ENCODE results near the gene ANXA6.
"Not testable (repeated sequence)": the region's sequence is repeated elsewhere in the genome, so short reads cannot be mapped to it uniquely, and the experiment has no call there.

ANXA6 gene

DNA sequence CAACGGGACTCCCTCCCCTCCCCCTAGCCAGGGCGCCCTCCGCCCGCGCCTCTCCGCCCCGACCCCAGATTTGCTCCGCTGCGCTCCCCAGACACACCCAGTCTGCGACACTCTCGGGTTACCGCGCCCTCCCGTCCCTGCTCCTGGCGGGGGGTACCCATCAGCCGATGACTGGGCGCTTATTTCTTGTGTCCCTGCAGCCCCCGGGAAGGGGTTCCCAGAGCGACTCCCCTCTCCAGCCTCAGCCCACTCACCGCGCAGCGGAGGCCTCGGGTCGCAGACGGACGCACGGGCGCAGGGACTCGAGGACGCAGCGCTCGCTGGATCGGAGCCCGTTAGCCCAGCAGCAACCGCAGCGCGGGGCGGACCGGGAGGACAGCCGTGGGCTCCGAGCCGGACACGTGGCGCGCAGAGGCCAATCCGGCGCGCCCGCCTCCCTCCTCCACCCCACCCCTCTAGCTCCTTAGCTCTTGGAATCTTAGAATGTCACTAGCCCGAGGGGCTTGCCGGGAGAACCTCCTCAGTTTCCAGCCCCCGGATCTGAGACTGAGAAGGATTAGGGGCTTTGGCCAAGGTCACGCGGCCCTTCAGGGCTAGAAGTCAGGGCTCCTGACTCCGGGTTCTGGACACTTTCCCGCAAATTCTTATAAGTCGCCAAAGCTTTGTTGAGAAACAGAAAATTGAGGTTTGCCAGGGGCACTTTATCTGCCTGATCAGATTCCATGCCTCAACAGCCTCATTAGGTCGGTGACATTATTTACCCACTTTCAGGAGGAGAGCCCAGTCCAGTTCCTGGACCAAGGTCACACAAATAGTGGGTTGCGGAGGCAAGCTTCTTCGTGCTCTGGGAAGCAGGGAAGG is at the start of gene ANXA6:
Gene ANXA6, minus strand, starts transcription at position 354 of the 861 bp plus-strand sequence. CDS start 9,878 bp downstream, outside the sequence.
- DNase-seq (ENCODE audit: low spot score), result peak; percentile 71
- peak within 1 kb of the TSS; percentile 99 for H3K4me3 Mint-ChIP-seq
- no peaks in the 10 kb centered on the region for H3K9me3 Mint-ChIP-seq
- H3K27ac Mint-ChIP-seq, result peak within 1 kb of the TSS; percentile 92
- peaks cover 39% of the 10 kb centered on the region for H3K36me3 Mint-ChIP-seq (ENCODE audit: low read depth)
- peaks cover 43% of the 10 kb centered on the region for H3K4me1 Mint-ChIP-seq (ENCODE audit: low read depth)
- H3K27me3 Mint-ChIP-seq (ENCODE audit: low read depth), result peaks cover 3% of the 10 kb centered on the region

DNA sequence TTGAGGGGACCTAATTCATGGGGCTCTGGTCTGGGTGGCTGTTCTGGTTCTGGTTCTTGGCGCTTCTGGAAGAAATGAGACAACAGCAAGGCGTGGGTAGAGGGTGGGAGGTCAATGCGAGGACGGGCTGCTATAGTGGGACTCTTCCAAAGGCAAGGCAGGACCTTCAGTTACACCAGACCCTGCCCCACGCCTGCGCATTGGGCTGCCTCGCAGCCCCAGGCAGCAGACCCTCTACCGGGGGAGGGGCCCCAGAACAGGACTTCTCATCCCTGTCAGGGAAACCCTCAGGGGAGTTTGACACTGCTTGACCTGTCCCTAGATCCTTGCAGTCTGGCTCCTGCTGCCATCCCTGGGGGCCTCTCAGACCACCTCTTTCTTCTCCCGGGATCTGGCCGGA is 47.8 kb upstream of the ANXA6 start:
- Mint-ChIP-seq H3K4me3 (no peak overlapping the region), H3K27ac (no peak overlapping the region), H3K27me3 (ENCODE audit: low read depth) (no peaks in the 10 kb centered on the region), H3K9me3 (no peaks in the 10 kb centered on the region), H3K4me1 (ENCODE audit: low read depth) (peaks cover 41% of the 10 kb centered on the region), H3K36me3 (ENCODE audit: low read depth) (peaks cover 38% of the 10 kb centered on the region)
- DNase-seq (ENCODE audit: low spot score), result no peak

DNA sequence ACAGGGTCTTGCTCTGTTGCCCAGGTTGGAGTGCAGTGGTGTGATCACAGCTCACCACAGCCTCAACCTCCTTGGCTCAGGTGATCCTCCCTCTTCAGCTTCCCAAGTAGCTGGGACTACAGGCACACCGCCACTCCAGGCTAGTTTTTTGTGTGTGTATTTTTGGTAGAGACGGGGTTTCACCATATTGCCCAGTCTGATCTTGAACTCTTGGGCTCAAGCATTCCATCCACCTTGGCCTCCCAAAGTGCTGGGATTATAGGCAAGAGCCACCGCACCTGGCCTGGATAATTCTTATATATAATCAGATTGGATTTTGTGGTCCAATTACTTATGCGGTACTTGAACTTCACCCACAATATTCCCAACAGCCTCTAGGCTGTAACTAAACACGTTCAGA is 46.5 kb upstream of the ANXA6 start:
- Mint-ChIP-seq H3K4me1 (ENCODE audit: low read depth) (peaks cover 32% of the 10 kb centered on the region), H3K36me3 (ENCODE audit: low read depth) (peaks cover 36% of the 10 kb centered on the region), H3K27me3 (ENCODE audit: low read depth) (no peaks in the 10 kb centered on the region), H3K4me3 (no peak overlapping the region), H3K27ac (no peak overlapping the region), H3K9me3 (no peaks in the 10 kb centered on the region)
- no peak for DNase-seq (ENCODE audit: low spot score)

DNA sequence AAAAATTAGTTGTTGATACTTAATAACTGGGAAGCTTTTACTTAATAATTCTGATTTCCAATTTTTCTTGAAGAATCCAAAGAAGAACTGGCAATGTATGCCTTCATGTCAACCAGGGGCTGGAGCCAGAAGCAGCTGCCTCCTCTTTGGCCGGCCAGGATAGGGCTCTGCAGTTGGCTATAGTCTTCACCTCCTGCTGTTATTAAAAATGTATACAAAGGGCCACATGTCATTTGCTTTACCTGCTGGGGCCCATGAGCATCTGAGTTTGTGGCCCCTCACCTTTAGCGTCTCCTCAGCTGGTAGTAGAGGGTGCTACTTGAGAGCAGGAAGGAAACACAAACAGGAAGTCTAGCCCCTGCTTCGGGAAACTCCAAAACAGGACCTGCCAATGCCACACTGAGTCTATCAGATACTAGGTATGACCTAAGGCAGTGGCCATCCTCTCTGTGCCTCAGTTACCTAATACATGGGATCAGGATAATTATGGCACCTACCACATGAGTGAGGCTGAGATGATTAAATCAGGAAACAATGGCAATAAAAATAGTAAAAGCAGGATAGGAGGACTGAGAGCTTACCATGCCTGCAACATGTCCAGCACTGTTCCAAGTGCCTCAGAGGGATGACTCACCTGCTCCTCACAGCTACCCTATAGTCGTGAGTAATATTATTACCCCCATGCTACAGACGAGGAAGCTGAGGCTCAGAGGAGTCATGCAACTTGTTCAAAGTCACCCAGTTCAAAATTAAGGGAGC is 45.0 kb upstream of the ANXA6 start:
- DNase-seq (ENCODE audit: low spot score), result peak; percentile 38
- no peaks in the 10 kb centered on the region for H3K27me3 Mint-ChIP-seq (ENCODE audit: low read depth)
- H3K27ac Mint-ChIP-seq, result peak overlapping the region; percentile 58
- peaks cover 20% of the 10 kb centered on the region for H3K4me1 Mint-ChIP-seq (ENCODE audit: low read depth)
- peaks cover 46% of the 10 kb centered on the region for H3K36me3 Mint-ChIP-seq (ENCODE audit: low read depth)
- H3K4me3 Mint-ChIP-seq, result peak overlapping the region; percentile 10
- no peaks in the 10 kb centered on the region for H3K9me3 Mint-ChIP-seq

- Mint-ChIP-seq H3K9me3 (no peaks in the 10 kb centered on the region), H3K36me3 (ENCODE audit: low read depth) (peaks cover 58% of the 10 kb centered on the region), H3K4me1 (ENCODE audit: low read depth) (peaks cover 29% of the 10 kb centered on the region), H3K4me3 (no peak overlapping the region), H3K27ac (no peak overlapping the region), H3K27me3 (ENCODE audit: low read depth) (no peaks in the 10 kb centered on the region)
- DNase-seq (ENCODE audit: low spot score), result no peak
Observed at GRCh38 chr5:151200913-151201595, 43.5 kb upstream of the ANXA6 start.

DNA sequence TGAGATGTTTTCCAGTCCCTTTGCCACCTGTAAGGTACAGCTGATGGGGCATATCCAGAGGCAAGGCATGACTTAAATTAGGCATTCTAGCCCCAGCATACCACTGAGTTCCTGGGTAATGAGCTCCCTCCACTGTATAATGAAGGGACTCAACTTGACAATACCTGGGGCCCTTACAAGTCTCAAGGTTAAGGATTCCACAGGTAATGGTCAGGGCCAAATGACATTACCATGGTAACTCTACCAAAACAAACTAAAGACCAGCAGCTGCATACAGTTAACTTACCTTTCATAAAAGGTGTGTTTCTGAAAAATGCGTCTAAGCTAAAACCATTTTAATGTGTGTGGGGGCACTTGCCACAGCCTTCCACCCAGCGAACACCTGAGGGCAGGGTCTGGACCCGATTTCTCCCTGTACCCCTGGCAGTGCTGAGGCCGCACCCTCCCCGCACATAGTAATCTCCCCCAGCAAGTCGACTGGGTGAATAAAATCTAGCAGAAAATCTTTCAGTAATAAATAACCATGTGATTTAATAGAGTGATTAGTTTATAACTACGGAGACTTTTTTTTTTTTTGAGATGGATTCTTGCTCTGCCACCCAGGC is 42.1 kb upstream of the ANXA6 start:
- Mint-ChIP-seq H3K4me3 (no peak overlapping the region), H3K27me3 (ENCODE audit: low read depth) (no peaks in the 10 kb centered on the region), H3K9me3 (no peaks in the 10 kb centered on the region), H3K27ac (no peak overlapping the region), H3K36me3 (ENCODE audit: low read depth) (peaks cover 60% of the 10 kb centered on the region), H3K4me1 (ENCODE audit: low read depth) (peaks cover 34% of the 10 kb centered on the region)
- no peak for DNase-seq (ENCODE audit: low spot score)

DNA sequence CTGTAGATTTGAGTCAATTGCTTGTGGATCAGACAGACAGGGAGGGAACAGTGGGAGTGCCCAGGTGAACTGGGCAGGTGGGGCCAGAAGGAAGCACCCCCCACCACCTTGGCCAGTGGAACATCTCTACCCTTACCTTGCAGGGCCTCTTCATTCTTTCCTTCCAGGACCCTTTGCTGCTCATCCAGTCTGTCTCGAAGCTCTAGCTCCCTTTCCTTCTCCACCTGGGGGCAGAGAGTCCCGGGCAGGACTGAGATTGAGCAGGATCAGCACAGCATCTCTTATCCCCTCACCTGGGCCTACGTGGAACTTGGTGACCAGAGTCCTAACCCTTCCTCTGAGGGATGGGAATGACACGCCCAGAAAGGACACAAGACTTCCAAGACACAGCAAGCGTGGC is 41.3 kb upstream of the ANXA6 start:
- H3K4me1 Mint-ChIP-seq (ENCODE audit: low read depth), result peaks cover 31% of the 10 kb centered on the region
- no peaks in the 10 kb centered on the region for H3K9me3 Mint-ChIP-seq
- peaks cover 64% of the 10 kb centered on the region for H3K36me3 Mint-ChIP-seq (ENCODE audit: low read depth)
- H3K27ac Mint-ChIP-seq, result no peak overlapping the region
- no peaks in the 10 kb centered on the region for H3K27me3 Mint-ChIP-seq (ENCODE audit: low read depth)
- H3K4me3 Mint-ChIP-seq, result no peak overlapping the region
- no peak for DNase-seq (ENCODE audit: low spot score)

GRCh38 chr5:151197291-151197600 is 39.7 kb upstream of the ANXA6 start:
- DNase-seq (ENCODE audit: low spot score); H3K27me3 Mint-ChIP-seq (ENCODE audit: low read depth); H3K4me3 Mint-ChIP-seq; H3K27ac Mint-ChIP-seq; H3K9me3 Mint-ChIP-seq: not testable (repeated sequence)
- Mint-ChIP-seq H3K4me1 (ENCODE audit: low read depth) (peaks cover 22% of the 10 kb centered on the region), H3K36me3 (ENCODE audit: low read depth) (peaks cover 70% of the 10 kb centered on the region)

- Mint-ChIP-seq H3K27me3 (ENCODE audit: low read depth) (no peaks in the 10 kb centered on the region), H3K4me3 (no peak overlapping the region), H3K9me3 (peaks cover 13% of the 10 kb centered on the region), H3K27ac (peak overlapping the region; percentile 35), H3K36me3 (ENCODE audit: low read depth) (peaks cover 75% of the 10 kb centered on the region), H3K4me1 (ENCODE audit: low read depth) (peaks cover 22% of the 10 kb centered on the region)
- DNase-seq (ENCODE audit: low spot score), result no peak
Observed at GRCh38 chr5:151196556-151197290, 39.1 kb upstream of the ANXA6 start.

- H3K9me3 Mint-ChIP-seq, result peaks cover 22% of the 10 kb centered on the region
- H3K36me3 Mint-ChIP-seq (ENCODE audit: low read depth), result peaks cover 76% of the 10 kb centered on the region
- no peaks in the 10 kb centered on the region for H3K27me3 Mint-ChIP-seq (ENCODE audit: low read depth)
- peak overlapping the region; percentile 6 for H3K4me3 Mint-ChIP-seq
- H3K4me1 Mint-ChIP-seq (ENCODE audit: low read depth), result peaks cover 26% of the 10 kb centered on the region
- DNase-seq (ENCODE audit: low spot score), result no peak
- H3K27ac Mint-ChIP-seq, result peak overlapping the region; percentile 20
Observed at GRCh38 chr5:151195622-151196021, 38.0 kb upstream of the ANXA6 start.

DNA sequence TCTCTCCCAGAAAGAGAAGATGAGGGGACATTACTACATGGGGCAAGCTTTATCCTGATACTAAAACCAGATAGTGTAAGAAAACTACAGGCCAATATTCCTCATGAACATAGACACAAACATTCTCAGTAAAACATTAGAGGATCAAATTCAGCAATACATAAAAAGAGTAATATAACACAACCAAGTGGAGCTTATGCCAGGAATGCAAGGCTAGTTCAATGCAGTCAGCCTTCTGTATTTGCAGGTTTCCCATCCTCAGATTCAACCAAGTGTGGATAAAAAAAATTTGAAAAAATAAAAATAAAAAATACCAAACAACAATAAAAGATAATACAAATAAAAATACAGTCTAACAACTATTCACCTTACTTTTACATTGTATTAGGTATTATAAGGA is 35.0 kb upstream of the ANXA6 start:
- Mint-ChIP-seq H3K4me3 (no peak overlapping the region), H3K4me1 (ENCODE audit: low read depth) (peaks cover 26% of the 10 kb centered on the region), H3K27me3 (ENCODE audit: low read depth) (no peaks in the 10 kb centered on the region), H3K27ac (no peak overlapping the region), H3K9me3 (peaks cover 41% of the 10 kb centered on the region), H3K36me3 (ENCODE audit: low read depth) (peaks cover 81% of the 10 kb centered on the region)
- no peak for DNase-seq (ENCODE audit: low spot score)

- H3K4me3 Mint-ChIP-seq, result no peak overlapping the region
- DNase-seq (ENCODE audit: low spot score), result no peak
- peaks cover 81% of the 10 kb centered on the region for H3K36me3 Mint-ChIP-seq (ENCODE audit: low read depth)
- no peak overlapping the region for H3K27ac Mint-ChIP-seq
- H3K9me3 Mint-ChIP-seq, result peaks cover 41% of the 10 kb centered on the region
- no peaks in the 10 kb centered on the region for H3K27me3 Mint-ChIP-seq (ENCODE audit: low read depth)
- peaks cover 22% of the 10 kb centered on the region for H3K4me1 Mint-ChIP-seq (ENCODE audit: low read depth)
Observed at GRCh38 chr5:151191661-151192060, 34.1 kb upstream of the ANXA6 start.

GRCh38 chr5:151189151-151189550 is 31.6 kb upstream of the ANXA6 start:
- Mint-ChIP-seq H3K27me3 (ENCODE audit: low read depth) (no peaks in the 10 kb centered on the region), H3K27ac (no peak overlapping the region), H3K36me3 (ENCODE audit: low read depth) (peaks cover 77% of the 10 kb centered on the region), H3K4me1 (ENCODE audit: low read depth) (peaks cover 6% of the 10 kb centered on the region), H3K4me3 (no peak overlapping the region), H3K9me3 (peaks cover 41% of the 10 kb centered on the region)
- no peak for DNase-seq (ENCODE audit: low spot score)

Data from T-helper 2 cell treated with Interferon-gamma antibody and Interleukin-4, amounts not matched to agents 5 μg/mL and 100 μg/mL, for 36 hours (primary cell).